Parathyroid adenoma (tissue), 2 donors: Measurements from ENCODE around the gene WBP2.
A peak's percentile ranks its signal among the peaks of the same experiment; 100 is the strongest.
"Not testable (repeated sequence)": the region's sequence is repeated elsewhere in the genome, so short reads cannot be mapped to it uniquely, and the experiment has no call there.

ENCODE experiments used
- H2AFZ ChIP-seq: fragments of 300-600 bp; sonication (generic); one replicate; pipeline ENCODE4 v1.7.0; 2017; ENCODE audit warnings: antibody characterized with exemption, mild to moderate bottlenecking
- H3K27ac ChIP-seq: fragments of 300-600 bp; sonication (generic); one replicate; pipeline ENCODE4 v1.7.0; 2017
- H3K27me3 ChIP-seq: fragments of 300-600 bp; sonication (generic); one replicate; pipeline ENCODE4 v1.7.0; 2017; ENCODE audit warnings: low read length; ENCODE audit not compliant: control insufficient read depth, insufficient read depth
- H3K36me3 ChIP-seq: fragments of 300-600 bp; sonication (generic); one replicate; pipeline ENCODE4 v1.7.0; 2017; ENCODE audit warnings: low read length; ENCODE audit not compliant: control insufficient read depth, insufficient read depth
- H3K4me1 ChIP-seq: fragments of 300-600 bp; sonication (generic); one replicate; pipeline ENCODE4 v1.7.0; 2017; ENCODE audit warnings: control low read depth
- H3K4me2 ChIP-seq: fragments of 300-600 bp; sonication (generic); one replicate; pipeline ENCODE4 v1.7.0; 2017; ENCODE audit warnings: low read length
- H3K4me3 ChIP-seq: fragments of 300-600 bp; sonication (generic); one replicate; pipeline ENCODE4 v1.7.0; 2017; ENCODE audit warnings: low read depth, low read length
- H3K79me2 ChIP-seq: fragments of 300-600 bp; sonication (generic); one replicate; pipeline ENCODE4 v1.7.0; 2017; ENCODE audit warnings: control low read depth
- H3K9ac ChIP-seq: fragments of 300-600 bp; sonication (generic); one replicate; pipeline ENCODE4 v1.7.0; 2017; ENCODE audit warnings: mild to moderate bottlenecking
- H3K9me3 ChIP-seq: fragments of 300-600 bp; sonication (generic); one replicate; pipeline ENCODE4 v1.7.0; 2017; ENCODE audit warnings: low read length; ENCODE audit not compliant: control insufficient read depth
- CTCF ChIP-seq: fragments of 300-600 bp; sonication (generic); IDR thresholded peaks from one replicate; pipeline ENCODE4 v1.7.0; 2017; ENCODE audit warnings: antibody characterized with exemption, mild to moderate bottlenecking
- donor health status: primary hyperparathyroidism.

The WBP2 gene

GRCh38 chr17:75873587-75874322, 18.6 kb upstream of the WBP2 start:
- peaks cover 14% of the 10 kb centered on the region for H3K4me1 ChIP-seq
- H3K4me2 ChIP-seq = no peak overlapping the region
- no peaks in the 10 kb centered on the region for H3K36me3 ChIP-seq
- H3K27ac ChIP-seq = no peak overlapping the region
- no peak overlapping the region for H3K9ac ChIP-seq
- TF ChIP-seq CTCF = no peak
- H3K79me2 ChIP-seq = no peaks in the 10 kb centered on the region
- no peak overlapping the region for H3K4me3 ChIP-seq
- H3K9me3 ChIP-seq = no peaks in the 10 kb centered on the region
- H3K27me3 ChIP-seq = no peaks in the 10 kb centered on the region
- no peak overlapping the region for H2AFZ ChIP-seq

- Histone ChIP-seq H3K9me3 (no peaks in the 10 kb centered on the region), H2AFZ (peak overlapping the region; percentile 73), H3K4me1 (peaks cover 14% of the 10 kb centered on the region), H3K27me3 (no peaks in the 10 kb centered on the region), H3K36me3 (no peaks in the 10 kb centered on the region), H3K9ac (no peak overlapping the region), H3K79me2 (no peaks in the 10 kb centered on the region), H3K4me3 (no peak overlapping the region), H3K4me2 (peak overlapping the region; percentile 54), H3K27ac (peak overlapping the region; percentile 72)
- no peak for TF ChIP-seq CTCF
Observed at GRCh38 chr17:75872434-75873351, 17.6 kb upstream of the WBP2 start.

GRCh38 chr17:75870228-75870627, 15.1 kb upstream of the WBP2 start:
- not testable (repeated sequence) for H2AFZ ChIP-seq, H3K79me2 ChIP-seq, H3K27ac ChIP-seq, H3K9ac ChIP-seq, H3K4me2 ChIP-seq, H3K9me3 ChIP-seq, H3K36me3 ChIP-seq, H3K4me3 ChIP-seq, H3K27me3 ChIP-seq, H3K4me1 ChIP-seq

GRCh38 chr17:75869282-75870141, 14.4 kb upstream of the WBP2 start:
- H3K27ac ChIP-seq = peak overlapping the region; percentile 36
- no peaks in the 10 kb centered on the region for H3K79me2 ChIP-seq
- H3K36me3 ChIP-seq = no peaks in the 10 kb centered on the region
- no peak overlapping the region for H3K4me3 ChIP-seq
- no peak for TF ChIP-seq CTCF
- no peaks in the 10 kb centered on the region for H3K27me3 ChIP-seq
- peaks cover 7% of the 10 kb centered on the region for H3K4me1 ChIP-seq
- no peak overlapping the region for H3K9ac ChIP-seq
- H3K9me3 ChIP-seq = no peaks in the 10 kb centered on the region
- H2AFZ ChIP-seq = no peak overlapping the region
- no peak overlapping the region for H3K4me2 ChIP-seq

GRCh38 chr17:75868730-75869281, 13.7 kb upstream of the WBP2 start:
- peak overlapping the region; percentile 36 for H3K27ac ChIP-seq
- not testable (repeated sequence) for H3K9ac ChIP-seq, H3K79me2 ChIP-seq, H3K9me3 ChIP-seq, H3K4me1 ChIP-seq, H3K27me3 ChIP-seq, H3K4me2 ChIP-seq, H2AFZ ChIP-seq, H3K4me3 ChIP-seq, H3K36me3 ChIP-seq

- not testable (repeated sequence) for H3K4me3 ChIP-seq, H3K27ac ChIP-seq, H2AFZ ChIP-seq, H3K9me3 ChIP-seq, H3K9ac ChIP-seq, H3K27me3 ChIP-seq, H3K79me2 ChIP-seq, H3K4me2 ChIP-seq, H3K36me3 ChIP-seq, H3K4me1 ChIP-seq
Observed at GRCh38 chr17:75865404-75866188, 10.5 kb upstream of the WBP2 start.

GRCh38 chr17:75864887-75865286, 9.8 kb upstream of the WBP2 start:
- H3K27ac ChIP-seq, H3K4me2 ChIP-seq, H3K9ac ChIP-seq: not testable (repeated sequence)

More at GRCh38 chr17:75864887-75865286, 9.8 kb upstream of the WBP2 start:
- not testable (repeated sequence) for H3K4me3 ChIP-seq, H3K36me3 ChIP-seq, H3K9me3 ChIP-seq, H3K79me2 ChIP-seq, H2AFZ ChIP-seq, H3K4me1 ChIP-seq, H3K27me3 ChIP-seq
